Measurements from ENCODE around the gene SP3.

The SP3 gene

DNA sequence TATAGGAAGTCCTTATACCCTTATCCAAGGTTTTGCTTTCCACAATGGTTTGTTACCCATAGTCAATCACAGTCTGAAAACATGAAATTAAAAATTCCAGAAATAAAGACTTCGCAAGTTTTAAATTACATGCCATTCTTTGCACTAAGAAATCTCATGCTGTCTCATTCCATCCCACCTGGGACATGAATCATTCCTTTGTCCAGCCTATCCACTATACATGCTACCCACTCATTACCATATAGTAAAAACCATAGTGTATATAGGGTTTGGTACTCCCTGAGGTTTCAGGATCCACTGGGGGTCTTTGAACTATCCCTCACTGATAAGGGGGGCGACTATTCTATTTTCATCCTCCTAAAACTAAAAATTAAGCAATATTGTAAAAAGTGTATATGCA, 17.0 kb downstream of the SP3 start:
- H3K4me3 ChIP-seq (ENCODE audit: low read length) = no peak overlapping the region
- peaks cover 76% of the 10 kb centered on the region for H3K36me3 ChIP-seq (ENCODE audit: control insufficient read depth, low read length)
- no peaks in the 10 kb centered on the region for H3K9me2 ChIP-seq (replicated peaks; ENCODE audit: control insufficient read depth, low read length)
- no peaks in the 10 kb centered on the region for H3K27me3 ChIP-seq (ENCODE audit: control insufficient read depth, low read length)
- H3K27ac ChIP-seq (ENCODE audit: low read depth, low read length) = no peak overlapping the region
- peaks cover 100% of the 10 kb centered on the region for H3K79me2 ChIP-seq (ENCODE audit: control insufficient read depth, low read length)
- no peaks in the 10 kb centered on the region; the same call in 1 of the 2 replicates for H3F3A ChIP-seq (ENCODE audit: control insufficient read depth, insufficient read depth)
- no peaks in the 10 kb centered on the region for H3K9me3 ChIP-seq (ENCODE audit: control insufficient read depth, insufficient read depth, low read length)
- H4K20me1 ChIP-seq (ENCODE audit: control insufficient read depth, insufficient read depth, low read depth, low read length) = peaks cover 41% of the 10 kb centered on the region
- H3K4me1 ChIP-seq (ENCODE audit: control insufficient read depth, low read length) = peaks cover 57% of the 10 kb centered on the region
- TF ChIP-seq, protein P1, sequence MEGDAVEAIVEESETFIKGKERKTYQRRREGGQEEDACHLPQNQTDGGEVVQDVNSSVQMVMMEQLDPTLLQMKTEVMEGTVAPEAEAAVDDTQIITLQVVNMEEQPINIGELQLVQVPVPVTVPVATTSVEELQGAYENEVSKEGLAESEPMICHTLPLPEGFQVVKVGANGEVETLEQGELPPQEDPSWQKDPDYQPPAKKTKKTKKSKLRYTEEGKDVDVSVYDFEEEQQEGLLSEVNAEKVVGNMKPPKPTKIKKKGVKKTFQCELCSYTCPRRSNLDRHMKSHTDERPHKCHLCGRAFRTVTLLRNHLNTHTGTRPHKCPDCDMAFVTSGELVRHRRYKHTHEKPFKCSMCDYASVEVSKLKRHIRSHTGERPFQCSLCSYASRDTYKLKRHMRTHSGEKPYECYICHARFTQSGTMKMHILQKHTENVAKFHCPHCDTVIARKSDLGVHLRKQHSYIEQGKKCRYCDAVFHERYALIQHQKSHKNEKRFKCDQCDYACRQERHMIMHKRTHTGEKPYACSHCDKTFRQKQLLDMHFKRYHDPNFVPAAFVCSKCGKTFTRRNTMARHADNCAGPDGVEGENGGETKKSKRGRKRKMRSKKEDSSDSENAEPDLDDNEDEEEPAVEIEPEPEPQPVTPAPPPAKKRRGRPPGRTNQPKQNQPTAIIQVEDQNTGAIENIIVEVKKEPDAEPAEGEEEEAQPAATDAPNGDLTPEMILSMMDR (IDR thresholded peaks at IDR 0.05; ENCODE audit: low read depth, low read length, poor library complexity, severe bottlenecking) = no peak
- no peak for TF ChIP-seq EZH2phosphoT487 (IDR thresholded peaks at IDR 0.05; ENCODE audit: borderline replicate concordance, low read length)
- no peak overlapping the region for H3K4me2 ChIP-seq (ENCODE audit: low read length)

DNA sequence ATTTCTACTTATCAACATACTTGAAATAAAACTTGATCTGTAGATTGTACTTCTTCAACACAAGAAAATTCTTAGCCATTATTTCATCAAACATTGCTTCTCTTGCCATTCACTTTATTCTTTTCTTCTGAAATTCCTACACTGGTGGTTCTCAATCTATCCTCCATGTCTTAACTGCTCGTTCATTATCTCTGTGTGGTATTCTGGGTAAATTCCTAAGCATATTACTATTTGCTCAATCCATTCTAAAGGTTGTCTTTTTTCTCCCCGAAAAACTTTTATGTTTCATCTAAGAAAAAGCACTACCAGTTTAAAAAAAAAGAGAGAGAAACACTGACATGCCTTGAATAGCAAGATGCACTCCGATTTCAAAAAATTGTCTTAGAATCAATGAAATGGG, 18.0 kb downstream of the SP3 start:
- Histone ChIP-seq H3K27ac (ENCODE audit: low read depth, low read length) (no peak overlapping the region), H3K79me2 (ENCODE audit: control insufficient read depth, low read length) (peaks cover 100% of the 10 kb centered on the region), H3K4me1 (ENCODE audit: control insufficient read depth, low read length) (peaks cover 56% of the 10 kb centered on the region), H3K27me3 (ENCODE audit: control insufficient read depth, low read length) (no peaks in the 10 kb centered on the region), H3K4me3 (ENCODE audit: low read length) (no peak overlapping the region), H4K20me1 (ENCODE audit: control insufficient read depth, insufficient read depth, low read depth, low read length) (peaks cover 35% of the 10 kb centered on the region), H3K9me3 (ENCODE audit: control insufficient read depth, insufficient read depth, low read length) (no peaks in the 10 kb centered on the region), H3K36me3 (ENCODE audit: control insufficient read depth, low read length) (peaks cover 73% of the 10 kb centered on the region), H3K9me2 (replicated peaks; ENCODE audit: control insufficient read depth, low read length) (no peaks in the 10 kb centered on the region), H3K4me2 (ENCODE audit: low read length) (no peak overlapping the region), H3F3A (ENCODE audit: control insufficient read depth, insufficient read depth) (no peaks in the 10 kb centered on the region; the same call in 1 of the 2 replicates)
- TF ChIP-seq, protein P1 (IDR thresholded peaks at IDR 0.05; ENCODE audit: low read depth, low read length, poor library complexity, severe bottlenecking) = no peak

GRCh38 chr2:173943738-173944137, 21.4 kb downstream of the SP3 start:
- Histone ChIP-seq H3K9me3 (ENCODE audit: control insufficient read depth, insufficient read depth, low read length) (no peaks in the 10 kb centered on the region), H3K9me2 (replicated peaks; ENCODE audit: control insufficient read depth, low read length) (no peaks in the 10 kb centered on the region), H3K79me2 (ENCODE audit: control insufficient read depth, low read length) (peaks cover 100% of the 10 kb centered on the region), H3K4me2 (ENCODE audit: low read length) (peak overlapping the region; percentile 31), H3F3A (ENCODE audit: control insufficient read depth, insufficient read depth) (no peaks in the 10 kb centered on the region), H3K4me1 (ENCODE audit: control insufficient read depth, low read length) (peaks cover 67% of the 10 kb centered on the region), H3K27me3 (ENCODE audit: control insufficient read depth, low read length) (no peaks in the 10 kb centered on the region), H3K4me3 (ENCODE audit: low read length) (0 out of 2 replicates have a peak overlapping the region, but pooled peaks have one; percentile 14), H3K27ac (ENCODE audit: low read depth, low read length) (no peak overlapping the region), H4K20me1 (ENCODE audit: control insufficient read depth, insufficient read depth, low read depth, low read length) (peaks cover 56% of the 10 kb centered on the region), H3K36me3 (ENCODE audit: control insufficient read depth, low read length) (peaks cover 59% of the 10 kb centered on the region)
- TF ChIP-seq EZH2phosphoT487 (IDR thresholded peaks at IDR 0.05; ENCODE audit: borderline replicate concordance, low read length) = no peak
- TF ChIP-seq, protein P1 (IDR thresholded peaks at IDR 0.05; ENCODE audit: low read depth, low read length, poor library complexity, severe bottlenecking) = no peak
